Calu3 (cell line): ENCODE measurements around the gene RABAC1. TPM values are rescaled to one million over a fixed set of nuclear protein-coding genes. Genes with fewer than 3 reads are reported as not detected.

Experiments
- BruUV-seq: library from RNA; stranded (reverse); fragments of 400-500 nt; replicated peaks from 2 replicates; lab custom pipeline; 2021; lab: Mats Ljungman, UMichigan
- CTCF ChIA-PET: fragments of 300-600 bp; sonication (Branson Sonifier 250); formaldehyde crosslinking; loops from one replicate; lab custom pipeline; 2022; ENCODE audit warnings: antibody characterized with exemption; lab: Charles Lee
- DNase-seq: peaks from one replicate; pipeline ENCODE4 v3.0.0; 2022
- H3K27ac Mint-ChIP-seq: one replicate; pipeline ENCODE4 v1.8.0; 2022; ENCODE audit warnings: mixed read lengths; ENCODE audit not compliant: unreplicated experiment
- H3K27me3 Mint-ChIP-seq: one replicate; pipeline ENCODE4 v1.8.0; 2022; ENCODE audit warnings: mixed read lengths; ENCODE audit not compliant: unreplicated experiment
- H3K36me3 Mint-ChIP-seq: one replicate; pipeline ENCODE4 v1.8.0; 2022; ENCODE audit warnings: mild to moderate bottlenecking, moderate library complexity, mixed read lengths; ENCODE audit not compliant: insufficient read depth, unreplicated experiment
- H3K4me1 Mint-ChIP-seq: one replicate; pipeline ENCODE4 v1.8.0; 2022; ENCODE audit warnings: mild to moderate bottlenecking, low read depth, mixed read lengths; ENCODE audit not compliant: unreplicated experiment
- H3K4me3 Mint-ChIP-seq: one replicate; pipeline ENCODE4 v1.8.0; 2022; ENCODE audit warnings: mild to moderate bottlenecking, low read depth, moderate library complexity, mixed read lengths; ENCODE audit not compliant: unreplicated experiment
- H3K9me3 Mint-ChIP-seq: one replicate; pipeline ENCODE4 v1.8.0; 2022; ENCODE audit warnings: low read depth, mixed read lengths; ENCODE audit not compliant: unreplicated experiment
- CTCF ChIP-seq: fragments of 200-600 bp; IDR thresholded peaks from one replicate; pipeline ENCODE4 v1.8.0; 2022; ENCODE audit warnings: antibody characterized with exemption; ENCODE audit not compliant: unreplicated experiment
- intact Hi-C: fragments of 100-400 bp; cut with micrococcal nuclease; formaldehyde crosslinking; loops from one replicate; pipeline ENCODE4 v1.10.0; 2022; ENCODE audit not compliant: unreplicated experiment
- total RNA-seq: library from RNA; stranded (reverse); gene quantifications from 2 replicates; pipeline ENCODE4 v1.2.3, GENCODE V29; 2022

Gene RABAC1
- total RNA-seq, 1 experiment from 2014 or later = 116 TPM

GRCh38 chr19:41997851-41998229 lies 38.7 kb upstream of the RABAC1 start:
- no peak for DNase-seq
- Mint-ChIP-seq H3K4me1 (peaks cover 20% of the 10 kb centered on the region), H3K9me3 (no peaks in the 10 kb centered on the region), H3K4me3 (no peak overlapping the region), H3K27me3 (peaks cover 82% of the 10 kb centered on the region), H3K36me3 (peaks cover 8% of the 10 kb centered on the region), H3K27ac (no peak overlapping the region)
- intact Hi-C loops = loop anchor here (5.0 to 10.0 kb wide), 2 partner anchors 34 to 97 kb away; no protein-coding TSS in a partner anchor
- BruUV-seq = no TSS peak
- CTCF ChIA-PET = no interaction called here
- no peak for TF ChIP-seq CTCF

- Mint-ChIP-seq H3K4me3 (no peak overlapping the region), H3K9me3 (no peaks in the 10 kb centered on the region), H3K36me3 (peaks cover 8% of the 10 kb centered on the region), H3K27ac (no peak overlapping the region), H3K4me1 (peaks cover 20% of the 10 kb centered on the region), H3K27me3 (peaks cover 77% of the 10 kb centered on the region)
- intact Hi-C loops = loop anchor here (5.0 to 10.0 kb wide), 2 partner anchors 35 to 98 kb away; no protein-coding TSS in a partner anchor
- DNase-seq = peak; percentile 77
- CTCF ChIA-PET = interaction anchor here (0.6 to 1.0 kb wide), 2 partner anchors 38 to 96 kb away, joined by 3 to 8 read pairs; no protein-coding TSS in a partner anchor
- no peak for TF ChIP-seq CTCF
- BruUV-seq = no TSS peak
These were observed 38.2 kb upstream of the RABAC1 start for GRCh38 chr19:41997121-41997850.

GRCh38 chr19:41995959-41996797 lies 37.1 kb upstream of the RABAC1 start:
- Mint-ChIP-seq H3K27me3 (peaks cover 65% of the 10 kb centered on the region), H3K9me3 (no peaks in the 10 kb centered on the region), H3K36me3 (peaks cover 8% of the 10 kb centered on the region), H3K4me3 (no peak overlapping the region), H3K27ac (no peak overlapping the region), H3K4me1 (peaks cover 20% of the 10 kb centered on the region)
- intact Hi-C loops = loop anchor here (5.0 to 10.0 kb wide), 2 partner anchors 36 to 99 kb away; no protein-coding TSS in a partner anchor
- DNase-seq = no peak
- no TSS peak for BruUV-seq
- CTCF ChIA-PET = interaction anchor here (0.6 to 1.1 kb wide), 4 partner anchors 12 to 390 kb away, joined by 3 to 8 read pairs (median 4); no protein-coding TSS in a partner anchor
- no peak for TF ChIP-seq CTCF
